WTC11 (cell line): ENCODE results near the gene BOK.

Experiments
- ATF2 ChIP-seq: sonication (generic); formaldehyde crosslinking; IDR thresholded peaks from 2 replicates; pipeline ENCODE4 v1.8.1; 2022; ENCODE audit warnings: low read depth, missing genetic modification reagents, borderline replicate concordance
- CREM ChIP-seq: sonication (generic); formaldehyde crosslinking; IDR thresholded peaks from 2 replicates; pipeline ENCODE4 v1.8.1; 2022; ENCODE audit warnings: mild to moderate bottlenecking, missing genetic modification reagents, moderate library complexity
- E2F4 ChIP-seq: sonication (generic); formaldehyde crosslinking; IDR thresholded peaks from 2 replicates; pipeline ENCODE4 v1.8.1; 2022; ENCODE audit warnings: low read depth, mild to moderate bottlenecking, moderate library complexity, missing genetic modification reagents, borderline replicate concordance
- ESRRA ChIP-seq: sonication (generic); formaldehyde crosslinking; IDR thresholded peaks from 2 replicates; pipeline ENCODE4 v1.8.1; 2022; ENCODE audit warnings: mild to moderate bottlenecking, missing genetic modification reagents, borderline replicate concordance
- JUN ChIP-seq: sonication (generic); formaldehyde crosslinking; IDR thresholded peaks from 2 replicates; pipeline ENCODE4 v1.8.0; 2023; ENCODE audit warnings: mild to moderate bottlenecking, missing genetic modification reagents
- MAX ChIP-seq: sonication (generic); formaldehyde crosslinking; IDR thresholded peaks from 2 replicates; pipeline ENCODE4 v1.8.0; 2022; ENCODE audit warnings: mild to moderate bottlenecking, missing genetic modification reagents
- TEAD1 ChIP-seq: sonication (generic); formaldehyde crosslinking; IDR thresholded peaks from 2 replicates; pipeline ENCODE4 v1.8.0; 2022; ENCODE audit warnings: mild to moderate bottlenecking, missing genetic modification reagents
- TEAD4 ChIP-seq: sonication (generic); formaldehyde crosslinking; IDR thresholded peaks from 2 replicates; pipeline ENCODE4 v1.8.0; 2022; ENCODE audit warnings: mild to moderate bottlenecking, missing genetic modification reagents
- USF1 ChIP-seq: sonication (generic); formaldehyde crosslinking; IDR thresholded peaks from 2 replicates; pipeline ENCODE4 v1.8.0; 2022; ENCODE audit warnings: mild to moderate bottlenecking, missing genetic modification reagents
- ZNF423 ChIP-seq: fragments of 250-450 bp; sonication (Bioruptor Pico); IDR thresholded peaks from 2 replicates; pipeline ENCODE4 v2.1.2; 2022; ENCODE audit warnings: mild to moderate bottlenecking, moderate library complexity
- TF ChIP-seq, protein P1 (sequence below): fragments of 200-600 bp; IDR thresholded peaks from 2 replicates; pipeline ENCODE4 v1.8.0; 2022; ENCODE audit warnings: antibody characterized with exemption

- TF ChIP-seq, protein P1, sequence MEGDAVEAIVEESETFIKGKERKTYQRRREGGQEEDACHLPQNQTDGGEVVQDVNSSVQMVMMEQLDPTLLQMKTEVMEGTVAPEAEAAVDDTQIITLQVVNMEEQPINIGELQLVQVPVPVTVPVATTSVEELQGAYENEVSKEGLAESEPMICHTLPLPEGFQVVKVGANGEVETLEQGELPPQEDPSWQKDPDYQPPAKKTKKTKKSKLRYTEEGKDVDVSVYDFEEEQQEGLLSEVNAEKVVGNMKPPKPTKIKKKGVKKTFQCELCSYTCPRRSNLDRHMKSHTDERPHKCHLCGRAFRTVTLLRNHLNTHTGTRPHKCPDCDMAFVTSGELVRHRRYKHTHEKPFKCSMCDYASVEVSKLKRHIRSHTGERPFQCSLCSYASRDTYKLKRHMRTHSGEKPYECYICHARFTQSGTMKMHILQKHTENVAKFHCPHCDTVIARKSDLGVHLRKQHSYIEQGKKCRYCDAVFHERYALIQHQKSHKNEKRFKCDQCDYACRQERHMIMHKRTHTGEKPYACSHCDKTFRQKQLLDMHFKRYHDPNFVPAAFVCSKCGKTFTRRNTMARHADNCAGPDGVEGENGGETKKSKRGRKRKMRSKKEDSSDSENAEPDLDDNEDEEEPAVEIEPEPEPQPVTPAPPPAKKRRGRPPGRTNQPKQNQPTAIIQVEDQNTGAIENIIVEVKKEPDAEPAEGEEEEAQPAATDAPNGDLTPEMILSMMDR: no peak
- TF ChIP-seq TEAD4 (CRISPR knock-in tag): no peak
- TF ChIP-seq JUN: no peak
- no peak for TF ChIP-seq ATF2 (CRISPR knock-in tag)
- TF ChIP-seq USF1 (CRISPR knock-in tag): no peak
- TF ChIP-seq ESRRA (CRISPR knock-in tag): no peak
- no peak for TF ChIP-seq E2F4
- no peak for TF ChIP-seq MAX (CRISPR knock-in tag)
- TF ChIP-seq CREM (CRISPR knock-in tag): no peak
- TF ChIP-seq TEAD1 (CRISPR knock-in tag): no peak
- TF ChIP-seq ZNF423 (CRISPR knock-in tag): no peak
Measured at GRCh38 chr2:241597561-241597960, 39.0 kb downstream of the BOK start.
